Central memory CD8-positive, alpha-beta T cell (primary cell): ENCODE measurements around the gene TRAPPC2L.

ENCODE experiments used
- ATAC-seq: fragments of 150-1000 bp; cut with Tn5 transposase; replicated peaks from 2 replicates; pipeline ENCODE4 v1.10.0; 2022; ENCODE audit warnings: mild to moderate bottlenecking, moderate FRiP score, moderate number of reproducible peaks; ENCODE audit not compliant: poor library complexity, severe bottlenecking; ENCODE audit errors: extremely low read depth
- DNase-seq, 2 donors: peaks; one replicate each; pipeline ENCODE4 v3.0.0; 2021; ENCODE audit warnings: low spot score in 2 of 2
- H3K27ac Mint-ChIP-seq: one replicate; pipeline ENCODE4 v1.8.0; 2022; ENCODE audit warnings: low read depth, mild to moderate bottlenecking, moderate library complexity, mixed read lengths
- H3K27me3 Mint-ChIP-seq: one replicate; pipeline ENCODE4 v1.8.0; 2022; ENCODE audit warnings: mixed read lengths
- H3K36me3 Mint-ChIP-seq: one replicate; pipeline ENCODE4 v1.8.0; 2022; ENCODE audit warnings: mild to moderate bottlenecking, moderate library complexity, mixed read lengths; ENCODE audit not compliant: insufficient read depth
- H3K4me1 Mint-ChIP-seq: one replicate; pipeline ENCODE4 v1.8.0; 2022; ENCODE audit warnings: mixed read lengths
- H3K4me3 Mint-ChIP-seq: one replicate; pipeline ENCODE4 v1.8.0; 2022; ENCODE audit warnings: mild to moderate bottlenecking, moderate library complexity, mixed read lengths
- H3K9me3 Mint-ChIP-seq: one replicate; pipeline ENCODE4 v1.8.0; 2022; ENCODE audit warnings: mixed read lengths

Gene TRAPPC2L

GRCh38 chr16:88836791-88837190, 20.1 kb upstream of the TRAPPC2L start:
- H3K27me3 Mint-ChIP-seq, result no peaks in the 10 kb centered on the region
- ATAC-seq, result no peak
- no peak overlapping the region for H3K27ac Mint-ChIP-seq
- no peaks in the 10 kb centered on the region for H3K4me1 Mint-ChIP-seq
- peaks cover 4% of the 10 kb centered on the region for H3K36me3 Mint-ChIP-seq
- no peak for DNase-seq
- H3K4me3 Mint-ChIP-seq, result no peak overlapping the region
- no peaks in the 10 kb centered on the region for H3K9me3 Mint-ChIP-seq

- peaks cover 4% of the 10 kb centered on the region for H3K36me3 Mint-ChIP-seq
- ATAC-seq (no peak), DNase-seq (no peak)
- no peak overlapping the region for H3K4me3 Mint-ChIP-seq
- no peaks in the 10 kb centered on the region for H3K27me3 Mint-ChIP-seq
- H3K9me3 Mint-ChIP-seq, result no peaks in the 10 kb centered on the region
- H3K4me1 Mint-ChIP-seq, result no peaks in the 10 kb centered on the region
- no peak overlapping the region for H3K27ac Mint-ChIP-seq
Measured at GRCh38 chr16:88837806-88838205, 19.1 kb upstream of the TRAPPC2L start.

GRCh38 chr16:88838566-88838965, 18.4 kb upstream of the TRAPPC2L start:
- Mint-ChIP-seq H3K27me3 (no peaks in the 10 kb centered on the region), H3K9me3 (no peaks in the 10 kb centered on the region), H3K27ac (no peak overlapping the region), H3K4me1 (no peaks in the 10 kb centered on the region), H3K4me3 (no peak overlapping the region), H3K36me3 (peaks cover 4% of the 10 kb centered on the region)
- no peak for ATAC-seq
- no peak for DNase-seq

GRCh38 chr16:88839026-88839529, 17.8 kb upstream of the TRAPPC2L start:
- no peak overlapping the region for H3K27ac Mint-ChIP-seq
- no peaks in the 10 kb centered on the region for H3K27me3 Mint-ChIP-seq
- H3K9me3 Mint-ChIP-seq, result no peaks in the 10 kb centered on the region
- DNase-seq (no peak), ATAC-seq (no peak)
- no peak overlapping the region for H3K4me3 Mint-ChIP-seq
- no peaks in the 10 kb centered on the region for H3K4me1 Mint-ChIP-seq
- H3K36me3 Mint-ChIP-seq, result peaks cover 4% of the 10 kb centered on the region

GRCh38 chr16:88839745-88840599, 17.0 kb upstream of the TRAPPC2L start:
- Mint-ChIP-seq H3K4me3 (no peak overlapping the region), H3K4me1 (no peaks in the 10 kb centered on the region), H3K27ac (no peak overlapping the region), H3K9me3 (no peaks in the 10 kb centered on the region), H3K27me3 (no peaks in the 10 kb centered on the region), H3K36me3 (peaks cover 4% of the 10 kb centered on the region)
- DNase-seq (no peak), ATAC-seq (no peak)

- H3K27ac Mint-ChIP-seq, result no peak overlapping the region
- no peak overlapping the region for H3K4me3 Mint-ChIP-seq
- no peaks in the 10 kb centered on the region for H3K4me1 Mint-ChIP-seq
- DNase-seq (no peak), ATAC-seq (no peak)
- H3K27me3 Mint-ChIP-seq, result no peaks in the 10 kb centered on the region
- no peaks in the 10 kb centered on the region for H3K9me3 Mint-ChIP-seq
- peaks cover 3% of the 10 kb centered on the region for H3K36me3 Mint-ChIP-seq
Measured at GRCh38 chr16:88840600-88841215, 16.2 kb upstream of the TRAPPC2L start.

GRCh38 chr16:88841521-88842307, 15.2 kb upstream of the TRAPPC2L start:
- no peaks in the 10 kb centered on the region for H3K9me3 Mint-ChIP-seq
- DNase-seq (no peak), ATAC-seq (no peak)
- peaks cover 3% of the 10 kb centered on the region for H3K36me3 Mint-ChIP-seq
- H3K27ac Mint-ChIP-seq, result no peak overlapping the region
- no peaks in the 10 kb centered on the region for H3K27me3 Mint-ChIP-seq
- H3K4me3 Mint-ChIP-seq, result no peak overlapping the region
- no peaks in the 10 kb centered on the region for H3K4me1 Mint-ChIP-seq

- no peak overlapping the region for H3K27ac Mint-ChIP-seq
- H3K4me3 Mint-ChIP-seq, result no peak overlapping the region
- no peaks in the 10 kb centered on the region for H3K4me1 Mint-ChIP-seq
- H3K36me3 Mint-ChIP-seq, result peaks cover 3% of the 10 kb centered on the region
- H3K27me3 Mint-ChIP-seq, result no peaks in the 10 kb centered on the region
- no peaks in the 10 kb centered on the region for H3K9me3 Mint-ChIP-seq
- DNase-seq (no peak), ATAC-seq (no peak)
Measured at GRCh38 chr16:88842308-88842756, 14.6 kb upstream of the TRAPPC2L start.

- Mint-ChIP-seq H3K4me1 (no peaks in the 10 kb centered on the region), H3K27me3 (no peaks in the 10 kb centered on the region), H3K4me3 (no peak overlapping the region), H3K36me3 (peaks cover 3% of the 10 kb centered on the region), H3K9me3 (no peaks in the 10 kb centered on the region), H3K27ac (no peak overlapping the region)
- DNase-seq (no peak), ATAC-seq (no peak)
Measured at GRCh38 chr16:88842806-88843205, 14.1 kb upstream of the TRAPPC2L start.

- no peaks in the 10 kb centered on the region for H3K4me1 Mint-ChIP-seq
- no peak for ATAC-seq
- peaks cover 3% of the 10 kb centered on the region for H3K36me3 Mint-ChIP-seq
- H3K4me3 Mint-ChIP-seq, result no peak overlapping the region
- DNase-seq, result no peak
- no peaks in the 10 kb centered on the region for H3K9me3 Mint-ChIP-seq
- no peaks in the 10 kb centered on the region for H3K27me3 Mint-ChIP-seq
- H3K27ac Mint-ChIP-seq, result no peak overlapping the region
Measured at GRCh38 chr16:88843256-88843655, 13.7 kb upstream of the TRAPPC2L start.

GRCh38 chr16:88844419-88845036, 12.4 kb upstream of the TRAPPC2L start:
- peaks cover 6% of the 10 kb centered on the region for H3K36me3 Mint-ChIP-seq
- H3K4me3 Mint-ChIP-seq, result no peak overlapping the region
- no peaks in the 10 kb centered on the region for H3K27me3 Mint-ChIP-seq
- no peak for DNase-seq
- H3K27ac Mint-ChIP-seq, result no peak overlapping the region
- no peaks in the 10 kb centered on the region for H3K4me1 Mint-ChIP-seq
- H3K9me3 Mint-ChIP-seq, result no peaks in the 10 kb centered on the region
- no peak for ATAC-seq

- no peak for ATAC-seq
- H3K4me1 Mint-ChIP-seq, result no peaks in the 10 kb centered on the region
- H3K9me3 Mint-ChIP-seq, result no peaks in the 10 kb centered on the region
- no peaks in the 10 kb centered on the region for H3K27me3 Mint-ChIP-seq
- H3K4me3 Mint-ChIP-seq, result no peak overlapping the region
- H3K36me3 Mint-ChIP-seq, result peaks cover 6% of the 10 kb centered on the region
- DNase-seq, result no peak
- H3K27ac Mint-ChIP-seq, result no peak overlapping the region
Measured at GRCh38 chr16:88846088-88846487, 10.8 kb upstream of the TRAPPC2L start.
